22Rv1 (cell line): ENCODE results near the gene CABP1.

Source experiments
- ZFX ChIP-seq: fragments of 450-650 bp; IDR thresholded peaks from 2 replicates; pipeline ENCODE4 v1.6.1; 2017; ENCODE audit warnings: antibody characterized with exemption, borderline replicate concordance
- TF ChIP-seq, protein P1 (sequence below): fragments of 450-650 bp; IDR thresholded peaks from 2 replicates; pipeline ENCODE4 v1.5.1; 2017; ENCODE audit warnings: mild to moderate bottlenecking

- TF ChIP-seq, protein P1, sequence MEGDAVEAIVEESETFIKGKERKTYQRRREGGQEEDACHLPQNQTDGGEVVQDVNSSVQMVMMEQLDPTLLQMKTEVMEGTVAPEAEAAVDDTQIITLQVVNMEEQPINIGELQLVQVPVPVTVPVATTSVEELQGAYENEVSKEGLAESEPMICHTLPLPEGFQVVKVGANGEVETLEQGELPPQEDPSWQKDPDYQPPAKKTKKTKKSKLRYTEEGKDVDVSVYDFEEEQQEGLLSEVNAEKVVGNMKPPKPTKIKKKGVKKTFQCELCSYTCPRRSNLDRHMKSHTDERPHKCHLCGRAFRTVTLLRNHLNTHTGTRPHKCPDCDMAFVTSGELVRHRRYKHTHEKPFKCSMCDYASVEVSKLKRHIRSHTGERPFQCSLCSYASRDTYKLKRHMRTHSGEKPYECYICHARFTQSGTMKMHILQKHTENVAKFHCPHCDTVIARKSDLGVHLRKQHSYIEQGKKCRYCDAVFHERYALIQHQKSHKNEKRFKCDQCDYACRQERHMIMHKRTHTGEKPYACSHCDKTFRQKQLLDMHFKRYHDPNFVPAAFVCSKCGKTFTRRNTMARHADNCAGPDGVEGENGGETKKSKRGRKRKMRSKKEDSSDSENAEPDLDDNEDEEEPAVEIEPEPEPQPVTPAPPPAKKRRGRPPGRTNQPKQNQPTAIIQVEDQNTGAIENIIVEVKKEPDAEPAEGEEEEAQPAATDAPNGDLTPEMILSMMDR, result no peak
- no peak for TF ChIP-seq ZFX
These were observed 59.1 kb downstream of the CABP1 start for GRCh38 chr12:120699553-120699952.
